HG03135 (cell line): Measurements from ENCODE around the gene CCDC57.

ENCODE experiments used
- ATAC-seq: cut with Tn5 transposase; IDR thresholded peaks from one replicate; pipeline ENCODE4 v1.9.1; 2021; ENCODE audit warnings: mild to moderate bottlenecking, moderate library complexity; ENCODE audit not compliant: unreplicated experiment

CCDC57 gene

DNA sequence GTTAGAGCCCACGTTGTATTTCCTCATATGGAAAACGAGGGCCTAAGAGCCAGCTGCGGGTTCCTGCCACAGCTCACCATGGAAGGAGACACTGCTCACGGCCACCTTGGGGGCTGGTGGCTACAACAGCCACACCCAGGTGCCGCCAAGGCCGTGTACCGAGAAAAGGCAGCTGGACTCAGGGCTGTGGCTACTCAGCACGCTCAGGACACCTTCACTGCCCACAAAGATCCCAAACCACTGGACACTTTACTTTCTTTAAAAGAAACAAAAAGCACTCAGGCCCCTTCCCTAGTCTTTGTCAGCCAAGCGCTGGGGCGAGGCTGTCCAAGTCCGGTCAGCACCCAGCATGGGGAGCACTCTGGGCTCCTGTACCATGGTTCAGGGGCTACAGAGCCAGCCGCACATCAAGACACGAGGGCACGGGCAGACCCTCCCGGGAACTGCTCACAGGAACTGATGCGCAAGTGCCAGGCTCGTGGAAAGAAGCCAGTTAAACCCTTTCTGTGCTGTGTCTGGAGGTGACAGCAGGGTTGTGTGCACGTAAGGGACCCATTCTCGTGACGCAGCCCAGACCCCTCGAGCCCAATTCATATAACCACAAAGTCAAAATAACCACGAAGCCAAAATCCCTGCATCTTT is 34.7 kb upstream of the CCDC57 start:
- ATAC-seq = no peak

GRCh38 chr17:82246365-82247181 is 33.9 kb upstream of the CCDC57 start:
- ATAC-seq = no peak

GRCh38 chr17:82246040-82246364 is 33.4 kb upstream of the CCDC57 start:
- no peak for ATAC-seq

- no peak for ATAC-seq
Observed at GRCh38 chr17:82245134-82246039, 32.7 kb upstream of the CCDC57 start.

- ATAC-seq = no peak
Observed at GRCh38 chr17:82244413-82245133, 31.9 kb upstream of the CCDC57 start.

- no peak for ATAC-seq
Observed at GRCh38 chr17:82243648-82244412, 31.2 kb upstream of the CCDC57 start.

GRCh38 chr17:82242977-82243647 is 30.5 kb upstream of the CCDC57 start:
- ATAC-seq = no peak

DNA sequence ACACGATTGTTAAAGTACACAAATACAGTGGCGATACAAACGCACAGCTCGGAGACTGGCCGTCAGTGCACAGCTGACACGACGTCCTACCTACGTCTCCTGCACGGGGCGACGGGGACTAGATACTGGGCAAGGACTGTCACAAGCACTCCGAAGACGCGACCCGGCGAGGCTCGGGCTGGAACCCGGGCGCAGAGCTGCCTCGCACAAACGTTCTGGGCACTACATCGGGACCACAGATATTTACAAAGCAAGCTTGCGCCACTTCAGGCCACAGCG is 30.0 kb upstream of the CCDC57 start:
- no peak for ATAC-seq

- ATAC-seq = no peak
Observed at GRCh38 chr17:82241926-82242697, 29.5 kb upstream of the CCDC57 start.

DNA sequence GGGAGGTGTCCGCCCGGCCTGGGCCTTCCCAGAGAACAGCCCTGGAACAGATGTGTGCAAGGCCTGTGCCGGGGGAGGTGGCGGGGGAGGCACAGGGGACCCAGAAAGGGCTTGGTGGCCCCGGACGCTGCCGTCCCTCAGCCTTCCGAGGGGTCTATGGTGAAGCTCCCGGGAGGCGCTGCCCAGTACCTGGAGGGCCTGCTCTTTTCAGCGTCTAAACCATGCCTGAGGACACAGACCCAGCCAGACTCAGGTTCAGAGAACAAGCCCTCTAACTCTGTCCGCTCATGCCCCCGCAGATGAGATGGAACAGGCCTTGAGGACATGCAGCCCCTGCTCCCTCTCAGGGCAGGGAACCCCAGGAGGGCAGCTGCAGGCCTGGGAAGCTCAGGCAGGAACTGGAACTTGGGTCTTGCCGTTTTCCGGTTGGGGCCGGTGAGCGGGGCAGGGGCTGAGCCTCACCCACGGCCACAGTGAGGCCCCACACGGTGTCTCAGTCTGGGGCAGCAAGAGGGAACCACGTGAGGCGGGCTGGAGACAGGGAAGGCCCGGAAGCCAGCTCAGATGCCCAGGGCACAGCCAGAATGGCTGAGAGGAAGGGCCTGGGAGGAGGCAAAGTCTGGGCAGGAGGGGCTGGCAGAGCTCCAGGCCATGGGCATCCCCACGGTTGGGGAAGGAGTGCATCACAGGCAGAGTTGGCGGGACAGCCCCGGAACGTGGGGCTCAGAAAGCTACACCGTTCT is 28.7 kb upstream of the CCDC57 start:
- no peak for ATAC-seq

DNA sequence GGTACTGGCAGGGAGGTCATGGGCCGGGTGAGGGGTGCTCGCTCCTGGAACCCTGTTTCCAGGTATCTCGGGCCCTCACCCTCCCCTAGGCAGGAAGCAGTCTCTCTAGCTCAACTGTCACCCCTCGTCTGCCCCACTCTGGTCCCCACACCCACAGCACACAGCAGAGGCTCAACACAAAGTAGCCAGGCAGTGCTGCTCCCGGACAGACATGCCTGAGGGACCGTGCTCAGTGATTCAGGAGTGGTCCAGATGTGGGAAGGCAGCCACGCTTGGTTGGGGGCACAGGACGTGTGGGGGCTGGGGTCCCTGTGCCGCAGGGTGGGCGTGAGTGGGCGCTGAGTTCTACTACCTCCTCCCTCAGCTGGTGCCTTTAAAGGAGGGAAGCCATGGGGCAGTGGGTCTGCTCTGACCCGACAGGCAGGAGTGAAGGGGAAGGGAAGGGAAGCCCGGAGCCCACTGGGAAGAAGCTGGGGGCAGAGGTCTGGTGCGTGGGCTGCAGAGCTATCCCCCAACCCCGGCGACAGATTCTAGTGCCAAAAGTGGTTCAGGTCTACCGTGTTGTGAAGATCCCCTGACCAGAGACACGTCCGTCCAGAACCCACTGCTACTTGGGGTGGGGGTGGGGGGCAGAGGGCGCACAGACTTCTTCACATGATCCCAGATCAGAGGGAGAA is 28.0 kb upstream of the CCDC57 start:
- ATAC-seq = no peak

- ATAC-seq = no peak
Observed at GRCh38 chr17:82239926-82240505, 27.4 kb upstream of the CCDC57 start.

DNA sequence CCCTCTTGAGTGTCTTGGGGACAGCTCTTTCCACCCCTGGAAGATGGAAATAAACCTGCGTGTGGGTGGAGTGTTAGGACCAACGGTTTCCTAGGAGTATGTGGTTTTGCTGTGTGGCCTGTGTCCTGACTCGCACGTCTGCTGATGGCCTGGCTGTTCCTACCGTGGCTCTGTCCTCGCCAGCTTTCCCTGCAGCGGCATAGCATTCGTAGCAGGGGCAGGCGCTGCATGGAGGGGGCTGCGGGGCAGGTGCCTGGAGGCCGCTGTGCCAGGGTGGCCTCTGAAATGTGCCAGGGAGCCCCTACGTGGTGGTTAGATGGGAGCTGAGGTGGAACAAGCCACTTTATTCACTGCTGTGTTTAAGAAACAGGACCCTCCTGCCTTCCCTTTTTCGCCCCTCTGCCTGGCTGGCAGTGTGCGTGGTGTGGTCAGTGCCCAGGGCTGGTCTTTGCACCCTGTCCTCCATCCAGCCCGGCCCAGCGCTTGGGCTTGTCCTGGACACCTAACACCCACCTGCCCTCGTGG is 26.8 kb upstream of the CCDC57 start:
- ATAC-seq = no peak

- ATAC-seq = no peak
Observed at GRCh38 chr17:82238472-82239201, 26.0 kb upstream of the CCDC57 start.

DNA sequence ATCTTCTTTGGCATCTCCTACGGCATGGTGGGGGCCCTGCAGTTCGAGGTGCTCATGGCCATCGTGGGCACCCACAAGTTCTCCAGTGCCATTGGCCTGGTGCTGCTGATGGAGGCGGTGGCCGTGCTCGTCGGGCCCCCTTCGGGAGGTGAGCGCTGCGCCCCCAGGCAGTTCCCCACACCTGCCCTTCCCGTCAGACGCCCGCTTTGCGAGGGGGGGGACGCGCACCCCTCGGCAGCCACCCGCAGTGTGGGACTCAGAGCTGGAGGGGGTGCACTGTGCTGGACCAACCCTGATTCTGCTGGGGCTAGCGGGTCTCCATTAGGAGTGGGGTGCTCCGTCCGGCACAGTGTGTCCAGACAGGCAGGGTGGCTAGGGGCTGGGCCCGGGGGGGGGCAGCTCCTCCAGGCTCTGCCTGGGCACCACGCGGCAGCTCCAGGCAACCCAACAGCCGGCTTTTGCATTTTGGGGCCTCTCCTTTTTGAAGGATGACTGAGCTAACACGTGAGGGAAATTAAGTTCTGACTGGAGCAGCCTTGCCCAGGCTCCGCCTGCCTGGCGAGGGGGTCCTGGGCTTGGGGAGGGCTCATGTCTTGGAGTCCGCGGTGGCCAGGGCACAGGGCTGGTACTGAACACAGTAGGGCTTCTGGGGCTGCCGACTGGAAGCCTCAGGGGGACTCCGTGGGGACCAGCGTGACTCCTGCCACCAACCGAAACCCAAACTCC is 25.3 kb upstream of the CCDC57 start:
- no peak for ATAC-seq
